GM18873 (cell line): ENCODE results near the gene MRC1.

Experiments used
- ATAC-seq: cut with Tn5 transposase; IDR thresholded peaks from one replicate; pipeline ENCODE4 v1.9.1; 2021; ENCODE audit warnings: mild to moderate bottlenecking, moderate library complexity, moderate number of reproducible peaks; ENCODE audit not compliant: unreplicated experiment, low FRiP score

The MRC1 gene

GRCh38 chr10:17838080-17838648 is 29.0 kb downstream of the MRC1 start:
- no peak for ATAC-seq

- ATAC-seq, result no peak
These were observed 31.9 kb downstream of the MRC1 start for GRCh38 chr10:17841050-17841449.

- ATAC-seq, result no peak
These were observed 33.5 kb downstream of the MRC1 start for GRCh38 chr10:17842641-17843040.

GRCh38 chr10:17847585-17848296 is 38.6 kb downstream of the MRC1 start:
- ATAC-seq, result no peak

- ATAC-seq, result no peak
These were observed 39.5 kb downstream of the MRC1 start for GRCh38 chr10:17848646-17849045.

- no peak for ATAC-seq
These were observed 41.4 kb downstream of the MRC1 start for GRCh38 chr10:17850501-17850900.

- ATAC-seq, result no peak
These were observed 42.5 kb downstream of the MRC1 start for GRCh38 chr10:17851611-17852010.

- no peak for ATAC-seq
These were observed 45.0 kb downstream of the MRC1 start for GRCh38 chr10:17854044-17854652.

- ATAC-seq, result no peak
These were observed 47.9 kb downstream of the MRC1 start for GRCh38 chr10:17857040-17857439.

- no peak for ATAC-seq
These were observed 50.5 kb downstream of the MRC1 start for GRCh38 chr10:17859492-17860156.

GRCh38 chr10:17861760-17862159 is 52.6 kb downstream of the MRC1 start:
- ATAC-seq, result no peak

- ATAC-seq, result no peak
These were observed 56.2 kb downstream of the MRC1 start for GRCh38 chr10:17865351-17865750.

GRCh38 chr10:17866346-17866745 is 57.2 kb downstream of the MRC1 start:
- ATAC-seq, result no peak

GRCh38 chr10:17867056-17867455 is 57.9 kb downstream of the MRC1 start:
- ATAC-seq, result no peak

GRCh38 chr10:17871036-17871435 is 61.9 kb downstream of the MRC1 start:
- ATAC-seq, result no peak

- ATAC-seq, result no peak
These were observed 63.3 kb downstream of the MRC1 start for GRCh38 chr10:17872191-17873091.

- ATAC-seq, result no peak
These were observed 64.8 kb downstream of the MRC1 start for GRCh38 chr10:17873946-17874345.

- no peak for ATAC-seq
These were observed 68.0 kb downstream of the MRC1 start for GRCh38 chr10:17877121-17877520.

- ATAC-seq, result no peak
These were observed 69.7 kb downstream of the MRC1 start for GRCh38 chr10:17878896-17879295.

GRCh38 chr10:17880601-17881000 is 71.5 kb downstream of the MRC1 start:
- no peak for ATAC-seq
